Right ventricle myocardium inferior (tissue), 1 donor: Measurements from ENCODE around the gene CDYL2. TPM values are rescaled to one million over a fixed set of nuclear protein-coding genes. Genes with fewer than 3 reads are reported as not detected.

Experiments
- ATAC-seq: fragments of 200-7000 bp; cut with Tn5 transposase; one replicate; pipeline ENCODE4 v1.9.1; 2020; ENCODE audit warnings: mild to moderate bottlenecking, moderate library complexity
- DNase-seq: peaks from one replicate; pipeline ENCODE4 v3.0.0; 2021; ENCODE audit errors: missing footprints
- intact Hi-C: fragments of 100-400 bp; cut with DNase I; formaldehyde crosslinking; loops from one replicate; pipeline ENCODE4 v1.11.0; 2022
- total RNA-seq: library from RNA; stranded (reverse); fragmentation: NEBNext Ultra II Directional; extraction: Animal tissue kit (Norgen Biotek cat#: 25700); gene quantifications from one replicate; pipeline ENCODE4 v1.2.1, GENCODE V29; 2021
- donor health status: DM: no; HTN: yes; CAD: no; lungs with severe emphysema.

Gene CDYL2
- total RNA-seq, 1 donor from 2014 or later: 4.2 TPM

- DNase-seq (no peak), ATAC-seq (no peak)
- intact Hi-C loops: no loop called here
Observed at GRCh38 chr16:80618862-80619648, 185.3 kb downstream of the CDYL2 start.

- intact Hi-C loops: no loop called here
- ATAC-seq: no peak
- no peak for DNase-seq
Observed at GRCh38 chr16:80616362-80616761, 188.0 kb downstream of the CDYL2 start.

GRCh38 chr16:80615735-80616134 is 188.7 kb downstream of the CDYL2 start:
- ATAC-seq (no peak), DNase-seq (no peak)
- intact Hi-C loops: no loop called here

- ATAC-seq (no peak), DNase-seq (no peak)
- intact Hi-C loops: no loop called here
Observed at GRCh38 chr16:80614908-80615671, 189.3 kb downstream of the CDYL2 start.

- intact Hi-C loops: no loop called here
- DNase-seq (no peak), ATAC-seq (no peak)
Observed at GRCh38 chr16:80612461-80613017, 191.9 kb downstream of the CDYL2 start.

- ATAC-seq (no peak), DNase-seq (no peak)
- intact Hi-C loops: no loop called here
Observed at GRCh38 chr16:80611930-80612327, 192.5 kb downstream of the CDYL2 start.

- no peak for DNase-seq
- ATAC-seq: no peak
- intact Hi-C loops: no loop called here
Observed at GRCh38 chr16:80611171-80611929, 193.0 kb downstream of the CDYL2 start.

- DNase-seq: no peak
- no peak for ATAC-seq
- intact Hi-C loops: no loop called here
Observed at GRCh38 chr16:80610481-80611156, 193.8 kb downstream of the CDYL2 start.

GRCh38 chr16:80608946-80609345 is 195.5 kb downstream of the CDYL2 start:
- intact Hi-C loops: no loop called here
- no peak for ATAC-seq
- DNase-seq: no peak

GRCh38 chr16:80607204-80607603 is 197.2 kb downstream of the CDYL2 start:
- DNase-seq (no peak), ATAC-seq (no peak)
- intact Hi-C loops: no loop called here

GRCh38 chr16:80606221-80606766 is 198.1 kb downstream of the CDYL2 start:
- intact Hi-C loops: no loop called here
- ATAC-seq (no peak), DNase-seq (no peak)

- intact Hi-C loops: no loop called here
- ATAC-seq (no peak), DNase-seq (no peak)
Observed at GRCh38 chr16:80604600-80605355, 199.6 kb downstream of the CDYL2 start.

GRCh38 chr16:80602894-80603293 is 201.5 kb downstream of the CDYL2 start:
- intact Hi-C loops: no loop called here
- ATAC-seq (no peak), DNase-seq (no peak)

- no peak for ATAC-seq
- DNase-seq: no peak
- intact Hi-C loops: no loop called here
Observed at GRCh38 chr16:80601182-80601581, 203.2 kb downstream of the CDYL2 start.

- DNase-seq (no peak), ATAC-seq (no peak)
- intact Hi-C loops: no loop called here
Observed at GRCh38 chr16:80599466-80599865, 204.9 kb downstream of the CDYL2 start.

- DNase-seq: no peak
- no peak for ATAC-seq
- intact Hi-C loops: no loop called here
Observed at GRCh38 chr16:80596507-80597207, 207.7 kb downstream of the CDYL2 start.

- DNase-seq: no peak
- no peak for ATAC-seq
- intact Hi-C loops: no loop called here
Observed at GRCh38 chr16:80594756-80595155, 209.6 kb downstream of the CDYL2 start.
